GM10266 (cell line): Measurements from ENCODE around the gene PRAF2.
A peak's percentile ranks its signal among the peaks of the same experiment; 100 is the strongest.

Source experiments
- DNase-seq: peaks from one replicate; pipeline ENCODE4 v3.0.0; 2012; ENCODE audit errors: extremely low spot score
- CTCF ChIP-seq: IDR thresholded peaks from 2 replicates; pipeline ENCODE4 v1.5.1; 2012; ENCODE audit warnings: mild to moderate bottlenecking, low read depth; ENCODE audit not compliant: control insufficient read depth, insufficient read depth; ENCODE audit errors: missing control alignments

Gene PRAF2

DNA sequence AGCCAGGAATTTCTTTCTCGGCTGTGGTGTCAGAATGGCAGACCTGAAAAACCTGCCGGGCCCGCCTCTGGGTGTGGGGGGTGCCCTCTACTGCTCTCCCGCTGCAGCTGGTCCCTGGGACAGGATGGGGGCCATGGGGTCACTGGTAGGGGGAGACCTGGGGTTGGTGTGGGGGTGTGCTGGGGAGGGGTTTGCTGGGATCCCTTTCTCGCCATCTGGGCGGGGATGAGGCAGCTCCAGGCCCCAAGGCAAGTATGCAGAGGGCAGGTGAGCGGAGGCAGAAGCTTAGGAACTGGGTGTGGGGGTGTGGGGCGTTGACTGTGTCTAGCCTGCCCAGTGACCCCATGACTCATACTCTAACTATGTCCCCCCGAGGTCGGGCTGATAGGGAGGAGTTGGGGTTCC, 14.1 kb downstream of the PRAF2 start:
- no peak for TF ChIP-seq CTCF
- no peak for DNase-seq

DNA sequence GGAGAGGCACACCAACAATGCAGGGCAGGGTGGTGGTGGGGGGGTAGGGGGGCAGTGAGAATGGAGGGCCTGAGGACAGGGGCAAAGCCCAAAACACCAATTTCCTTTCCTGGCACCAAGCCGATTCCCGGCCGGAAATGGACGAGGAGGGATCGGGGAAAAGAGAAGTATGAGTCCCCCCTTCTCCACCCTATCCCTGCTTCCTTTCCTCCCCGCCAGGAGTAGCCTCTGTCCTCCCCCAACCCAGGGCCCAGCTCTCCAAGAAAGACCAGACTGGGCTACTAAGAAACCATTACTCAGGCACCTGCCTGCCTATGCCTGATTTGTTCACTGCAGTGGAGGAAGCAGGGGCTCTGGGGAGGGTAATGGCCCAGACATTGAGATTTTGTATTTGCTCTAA, 14.6 kb downstream of the PRAF2 start:
- TF ChIP-seq CTCF: no peak
- DNase-seq: no peak

DNA sequence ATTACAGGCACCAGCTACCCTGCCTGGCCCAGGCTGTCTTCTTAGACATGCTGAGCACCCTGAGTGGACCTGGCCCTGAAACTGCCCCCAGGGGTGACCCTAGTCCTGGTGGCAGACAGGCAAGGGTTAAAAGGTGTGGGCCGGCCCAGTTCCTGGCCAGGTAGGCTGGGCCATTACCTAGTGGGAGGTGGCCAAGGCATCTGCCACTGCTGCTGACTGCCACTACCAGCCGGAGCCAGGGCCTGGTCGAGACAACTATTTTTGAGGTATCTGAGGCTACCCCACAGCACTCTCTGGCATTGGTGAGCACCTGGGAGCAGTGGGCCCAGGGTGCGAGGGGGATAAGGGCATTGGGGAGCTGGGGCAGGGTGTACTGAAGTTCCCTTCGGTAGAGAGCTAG, 15.0 kb downstream of the PRAF2 start, which contains the start of gene CCDC120:
CCDC120 (plus strand) TSS at position 206 of the 400 bp plus-strand sequence. CDS start 3,043 bp downstream, outside the sequence.
- DNase-seq: no peak
- no peak for TF ChIP-seq CTCF

- no peak for DNase-seq
- TF ChIP-seq CTCF: no peak
These were observed 19.6 kb downstream of the PRAF2 start for GRCh38 chrX:49054073-49054762.

GRCh38 chrX:49053223-49054072, 20.4 kb downstream of the PRAF2 start:
- no peak for TF ChIP-seq CTCF
- peak; percentile 76 for DNase-seq

DNA sequence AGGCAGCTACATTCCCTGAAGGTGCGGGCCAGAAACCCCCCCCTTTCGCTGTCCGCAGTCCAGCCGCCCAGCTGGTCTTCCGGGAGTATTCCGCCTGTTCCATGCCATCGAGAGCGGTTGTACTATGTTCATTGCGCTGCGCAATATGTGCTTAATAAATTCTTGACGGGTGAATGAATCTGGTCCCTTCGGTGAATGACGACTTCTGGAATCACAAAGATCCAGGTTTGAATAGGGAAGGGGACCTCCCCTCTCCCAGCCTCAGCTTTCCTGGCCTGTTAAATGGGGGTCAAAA, 29.9 kb downstream of the PRAF2 start:
- no peak for DNase-seq
- TF ChIP-seq CTCF: no peak
